Activated T-cell treated with anti-CD3 and anti-CD28 coated beads, Interleukin-2, amount 50 U/mL, for 1 hour (primary cell): ENCODE measurements around the gene PDGFB.

ENCODE experiments used
- DNase-seq: peaks from one replicate; pipeline ENCODE4 v3.0.0-alpha.2; 2020

Gene PDGFB

GRCh38 chr22:39253435-39254070 lies 8.8 kb upstream of the PDGFB start:
- DNase-seq, result peak; percentile 34

GRCh38 chr22:39252461-39253434 lies 8.0 kb upstream of the PDGFB start:
- no peak for DNase-seq

- no peak for DNase-seq
Measured at GRCh38 chr22:39251762-39252460, 7.1 kb upstream of the PDGFB start.

GRCh38 chr22:39250838-39251237 lies 6.1 kb upstream of the PDGFB start:
- DNase-seq, result no peak

GRCh38 chr22:39250131-39250530 lies 5.3 kb upstream of the PDGFB start:
- no peak for DNase-seq

- DNase-seq, result no peak
Measured at GRCh38 chr22:39249086-39249704, 4.4 kb upstream of the PDGFB start.

GRCh38 chr22:39248254-39248653 lies 3.5 kb upstream of the PDGFB start:
- no peak for DNase-seq

- DNase-seq, result no peak
Measured at GRCh38 chr22:39247361-39247760, 2.6 kb upstream of the PDGFB start.

- DNase-seq, result no peak
Measured at GRCh38 chr22:39246690-39247332, 2.0 kb upstream of the PDGFB start.

- no peak for DNase-seq
Measured at GRCh38 chr22:39246217-39246616, 1.4 kb upstream of the PDGFB start.

- no peak for DNase-seq
Measured at GRCh38 chr22:39245130-39246039, 603 bp upstream of the PDGFB start.

- peak; percentile 39 for DNase-seq
Measured at GRCh38 chr22:39244136-39244495, 666 bp downstream of the PDGFB start.

GRCh38 chr22:39243439-39244135 lies 1.2 kb downstream of the PDGFB start:
- DNase-seq, result peak; percentile 56

GRCh38 chr22:39242595-39243438 lies 2.0 kb downstream of the PDGFB start:
- DNase-seq, result peak; percentile 63

- DNase-seq, result peak; percentile 62
Measured at GRCh38 chr22:39241794-39242594, 2.8 kb downstream of the PDGFB start.

- peak; percentile 58 for DNase-seq
Measured at GRCh38 chr22:39240831-39241793, 3.7 kb downstream of the PDGFB start.

GRCh38 chr22:39239561-39240423 lies 5.0 kb downstream of the PDGFB start:
- DNase-seq, result peak; percentile 40
